Endothelial cell of umbilical vein (primary cell): ENCODE measurements around the gene CRYBG2. TPM values are rescaled to one million over a fixed set of nuclear protein-coding genes. Genes with fewer than 3 reads are reported as not detected.

Experiments
- BruUV-seq: library from RNA; stranded (reverse); fragments of 400-500 nt; replicated peaks from 2 replicates; lab custom pipeline; 2021; lab: Mats Ljungman, UMichigan
- CTCF ChIA-PET: fragments of 300-600, 350-600 bp; sonication (Branson Sonifier 250); formaldehyde crosslinking; loops from one replicate; lab custom pipeline; 2021; ENCODE audit warnings: antibody characterized with exemption, inconsistent platforms; lab: Charles Lee
- POLR2A ChIA-PET: fragments of 300-600, 350-600 bp; sonication (Branson Sonifier 250); formaldehyde crosslinking; loops from one replicate; lab custom pipeline; 2021; ENCODE audit warnings: antibody characterized with exemption, inconsistent platforms; lab: Charles Lee
- DNase-seq: peaks from one replicate; pipeline ENCODE4 v3.0.0-alpha.2; 2011; ENCODE audit warnings: low read depth, low spot score
- FAIRE-seq: peaks from 2 replicates; lab custom pipeline; 2011; peaks lifted over from hg19 to GRCh38; lab: Jason Lieb, UNC
- H2AFZ ChIP-seq: 2 replicates; pipeline ENCODE4 v1.6.0; 2012; ENCODE audit warnings: low read depth, low read length, control low read depth, inconsistent platforms
- H3K27ac ChIP-seq: 2 replicates; pipeline ENCODE4 v1.5.1; 2011; ENCODE audit warnings: low read depth, mild to moderate bottlenecking, control low read depth, low read length, moderate library complexity; ENCODE audit not compliant: insufficient read depth
- H3K27me3 ChIP-seq, 2 experiments: 2 replicates each; pipeline versions ENCODE4 v1.6.0 to v1.6.1; 2011; ENCODE audit warnings: low read length in 2 of 2, mixed read lengths in 1 of 2; ENCODE audit not compliant: control insufficient read depth in 2 of 2, insufficient read depth in 2 of 2
- H3K36me3 ChIP-seq, 2 experiments: 2 replicates in 1 of 2; 3 replicates in 1 of 2; pipeline ENCODE4 v1.5.1; 2011; ENCODE audit warnings: low read length in 2 of 2, mild to moderate bottlenecking in 1 of 2, moderate library complexity in 1 of 2; ENCODE audit not compliant: control insufficient read depth in 2 of 2, insufficient read depth in 2 of 2; ENCODE audit errors: extremely low read depth in 1 of 2
- H3K4me1 ChIP-seq: 3 replicates; pipeline ENCODE4 v1.5.1; 2011; ENCODE audit warnings: mild to moderate bottlenecking, low read length; ENCODE audit not compliant: control insufficient read depth, insufficient read depth; ENCODE audit errors: extremely low read depth
- H3K4me2 ChIP-seq: 2 replicates; pipeline ENCODE4 v1.6.1; 2011; ENCODE audit warnings: low read length, control low read depth, mixed read lengths; ENCODE audit not compliant: insufficient read depth
- H3K4me3 ChIP-seq, 3 experiments: fragments of 200-600 bp in 1 of 3; sonication (generic), shearing (Covaris generic) in 1 of 3; replicated peaks in 1 of 3; 2 replicates each; pipeline ENCODE4 v1.5.1; 2011 to 2016; ENCODE audit warnings: control low read depth in 3 of 3, low read length in 3 of 3, mild to moderate bottlenecking in 2 of 3, inconsistent platforms in 1 of 3, low read depth in 1 of 3, moderate library complexity in 1 of 3; ENCODE audit not compliant: insufficient read depth in 1 of 3
- H3K79me2 ChIP-seq: 2 replicates; pipeline ENCODE4 v1.6.0; 2012; ENCODE audit warnings: low read length, inconsistent platforms; ENCODE audit not compliant: control insufficient read depth, insufficient read depth
- H3K9ac ChIP-seq: replicated peaks from 2 replicates; pipeline ENCODE3; 2011; ENCODE audit warnings: low read length, control low read depth; ENCODE audit not compliant: insufficient read depth; ENCODE audit errors: extremely low read depth
- H3K9me1 ChIP-seq: replicated peaks from 3 replicates; pipeline ENCODE4 v1.6.0; 2011; ENCODE audit warnings: mild to moderate bottlenecking, low read length; ENCODE audit not compliant: control insufficient read depth, insufficient read depth; ENCODE audit errors: extremely low read depth
- H3K9me3 ChIP-seq: replicated peaks from 2 replicates; pipeline ENCODE4 v1.5.1; 2012; ENCODE audit warnings: low read length, inconsistent platforms; ENCODE audit not compliant: control insufficient read depth, insufficient read depth
- H4K20me1 ChIP-seq: replicated peaks from 2 replicates; pipeline ENCODE3; 2011; ENCODE audit warnings: mild to moderate bottlenecking, low read length; ENCODE audit not compliant: control insufficient read depth, insufficient read depth; ENCODE audit errors: extremely low read depth
- EZH2 ChIP-seq: IDR thresholded peaks from 2 replicates; pipeline ENCODE4 v1.6.1; 2012; ENCODE audit warnings: borderline replicate concordance, low read depth, mild to moderate bottlenecking, moderate library complexity, low read length, inconsistent platforms; ENCODE audit not compliant: severe bottlenecking
- FOS ChIP-seq: IDR thresholded peaks from 2 replicates; pipeline ENCODE4 v1.6.1; 2011; ENCODE audit warnings: mild to moderate bottlenecking, low read length, moderate library complexity, borderline replicate concordance; ENCODE audit not compliant: insufficient read depth
- GATA2 ChIP-seq: IDR thresholded peaks from 2 replicates; pipeline ENCODE4 v1.7.0; 2011; ENCODE audit warnings: low read depth, mild to moderate bottlenecking, moderate library complexity, mixed read lengths, low read length; ENCODE audit not compliant: insufficient read length, insufficient read depth
- JUN ChIP-seq: IDR thresholded peaks from 2 replicates; pipeline ENCODE4 v1.6.1; 2011; ENCODE audit warnings: borderline replicate concordance, low read depth; ENCODE audit not compliant: insufficient read length, insufficient read depth
- MYC ChIP-seq: IDR thresholded peaks from one replicate; pipeline ENCODE4 v1.6.1; 2011; ENCODE audit warnings: mild to moderate bottlenecking, low read depth, low read length
- POLR2A ChIP-seq: IDR thresholded peaks from 2 replicates; pipeline ENCODE4 v1.6.1; 2012; ENCODE audit warnings: low read depth, mild to moderate bottlenecking, control low read depth, low read length
- POLR2AphosphoS5 ChIP-seq: IDR thresholded peaks from 2 replicates; pipeline ENCODE4 v1.6.1; 2012; ENCODE audit warnings: low read depth, mild to moderate bottlenecking, control low read depth, low read length, moderate library complexity; ENCODE audit not compliant: insufficient read depth
- dilution Hi-C: fragments of 300-500 bp; cut with MboI; formaldehyde crosslinking; loops from one replicate; pipeline ENCODE4 v1.15.0; 2019; ENCODE audit warnings: low sequenced_read_pairs; ENCODE audit not compliant: extremely low pct_ligation_motif_present
- intact Hi-C: fragments of 100-400 bp; cut with micrococcal nuclease; formaldehyde crosslinking; loops from one replicate; pipeline ENCODE4 v1.10.0; 2022
- polyA plus RNA-seq, 4 experiments: library from polyadenylated mRNA; depleted of rRNA in 3 of 4; stranded (reverse) in 3 of 4; unstranded in 1 of 4; fragments of >200 nt; gene quantifications; 2 replicates each; pipeline versions ENCODE4 v1.2.1 to v1.2.3, GENCODE V29; 2011 to 2012; ENCODE audit warnings: missing spikeins in 1 of 4
- total RNA-seq: library from RNA; stranded (reverse); gene quantifications from 2 replicates; pipeline ENCODE4 v1.2.3, GENCODE V29; 2021
- TF ChIP-seq, protein P1 (sequence below): IDR thresholded peaks from 2 replicates; pipeline ENCODE4 v1.6.1; 2011; ENCODE audit not compliant: insufficient read depth, insufficient read length
- TF ChIP-seq, protein P2 (sequence below), 2 donors: IDR thresholded peaks; 1 replicate in 1 of 2; 2 replicates in 1 of 2; pipeline ENCODE4 v1.5.1; 2011; ENCODE audit warnings: low read length in 2 of 2, mild to moderate bottlenecking in 2 of 2, moderate library complexity in 2 of 2, control low read depth in 1 of 2, inconsistent platforms in 1 of 2, low read depth in 1 of 2; ENCODE audit not compliant: insufficient read depth in 1 of 2; ENCODE audit errors: extremely low read depth in 1 of 2

Gene CRYBG2
- total and polyA plus RNA-seq, 2 donors (not counting 3 experiments of a cell fraction or from before 2014, with no cell fraction given): not detected

DNA sequence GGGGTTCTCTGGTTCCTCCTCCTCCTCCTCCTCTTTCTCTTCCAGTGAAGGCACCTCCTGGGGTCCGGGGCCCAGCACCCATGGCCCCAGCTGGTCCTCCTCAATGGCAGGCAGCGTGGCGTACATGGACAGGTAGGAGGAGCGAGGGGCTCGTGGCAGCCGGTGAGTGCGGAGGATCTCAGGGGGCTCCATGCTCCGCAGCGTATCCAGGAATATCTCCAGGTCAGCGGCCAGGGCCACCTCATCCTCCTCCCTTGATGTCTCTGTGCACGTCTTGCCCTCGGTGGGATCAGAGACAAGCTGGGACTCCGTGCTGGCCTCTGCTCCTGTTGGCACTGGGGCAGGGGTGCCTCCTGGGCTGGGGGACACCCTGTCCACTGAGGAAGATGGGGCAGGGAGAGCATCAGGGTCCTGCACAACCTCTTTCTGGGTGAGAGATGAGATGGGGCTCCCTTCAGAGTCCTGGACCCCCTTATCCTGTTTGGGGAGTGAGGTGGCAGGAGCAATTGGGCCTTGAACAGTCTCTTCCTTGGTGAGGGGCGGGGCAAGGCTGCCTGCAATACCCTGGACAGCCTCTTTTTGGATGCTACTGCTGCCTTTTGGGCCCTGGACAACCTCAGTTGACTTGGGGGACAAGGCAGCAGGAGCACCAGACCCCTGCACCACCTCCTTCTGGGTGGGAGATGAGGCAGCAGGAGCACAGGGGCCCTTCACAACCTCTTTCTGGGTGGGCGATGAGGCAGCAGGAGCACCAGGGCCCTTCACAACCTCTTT, 9.6 kb downstream of the CRYBG2 start:
- FAIRE-seq (no peak), DNase-seq (no peak)
- Histone ChIP-seq H2AFZ (no peak overlapping the region), H3K4me3 (no peak overlapping the region), H3K9me1 (no peaks in the 10 kb centered on the region), H3K9ac (no peak overlapping the region), H3K79me2 (no peaks in the 10 kb centered on the region), H3K27ac (no peak overlapping the region), H3K4me2 (no peak overlapping the region), H3K27me3 (no peaks in the 10 kb centered on the region), H4K20me1 (no peaks in the 10 kb centered on the region), H3K36me3 (no peaks in the 10 kb centered on the region), H3K9me3 (no peaks in the 10 kb centered on the region), H3K4me1 (no peaks in the 10 kb centered on the region)
- TF ChIP-seq JUN (no peak), POLR2A (no peak), POLR2AphosphoS5 (no peak), GATA2 (no peak), EZH2 (no peak), MYC (no peak), FOS (no peak)
- TF ChIP-seq, protein P1, sequence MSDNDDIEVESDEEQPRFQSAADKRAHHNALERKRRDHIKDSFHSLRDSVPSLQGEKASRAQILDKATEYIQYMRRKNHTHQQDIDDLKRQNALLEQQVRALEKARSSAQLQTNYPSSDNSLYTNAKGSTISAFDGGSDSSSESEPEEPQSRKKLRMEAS: no peak
- TF ChIP-seq, protein P2, sequence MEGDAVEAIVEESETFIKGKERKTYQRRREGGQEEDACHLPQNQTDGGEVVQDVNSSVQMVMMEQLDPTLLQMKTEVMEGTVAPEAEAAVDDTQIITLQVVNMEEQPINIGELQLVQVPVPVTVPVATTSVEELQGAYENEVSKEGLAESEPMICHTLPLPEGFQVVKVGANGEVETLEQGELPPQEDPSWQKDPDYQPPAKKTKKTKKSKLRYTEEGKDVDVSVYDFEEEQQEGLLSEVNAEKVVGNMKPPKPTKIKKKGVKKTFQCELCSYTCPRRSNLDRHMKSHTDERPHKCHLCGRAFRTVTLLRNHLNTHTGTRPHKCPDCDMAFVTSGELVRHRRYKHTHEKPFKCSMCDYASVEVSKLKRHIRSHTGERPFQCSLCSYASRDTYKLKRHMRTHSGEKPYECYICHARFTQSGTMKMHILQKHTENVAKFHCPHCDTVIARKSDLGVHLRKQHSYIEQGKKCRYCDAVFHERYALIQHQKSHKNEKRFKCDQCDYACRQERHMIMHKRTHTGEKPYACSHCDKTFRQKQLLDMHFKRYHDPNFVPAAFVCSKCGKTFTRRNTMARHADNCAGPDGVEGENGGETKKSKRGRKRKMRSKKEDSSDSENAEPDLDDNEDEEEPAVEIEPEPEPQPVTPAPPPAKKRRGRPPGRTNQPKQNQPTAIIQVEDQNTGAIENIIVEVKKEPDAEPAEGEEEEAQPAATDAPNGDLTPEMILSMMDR (IDR thresholded peaks at IDR 0.05; ENCODE audit: extremely low read depth in 1 of 2, insufficient read depth in 1 of 2, low read depth in 1 of 2, low read length in 2 of 2): no peak
- dilution Hi-C loops (no loop called here), intact Hi-C loops (no loop called here)
- ChIA-PET CTCF (no interaction called here), POLR2A (no interaction called here)
- BruUV-seq: no TSS peak
